K562 (cell line): Measurements from ENCODE around the gene TEDDM1. TPM values are rescaled to one million over a fixed set of nuclear protein-coding genes. Genes with fewer than 3 reads are reported as not detected.

Experiments used
- BACH1 ChIP-seq: fragments of 200-800 bp; sonication (Bioruptor generic); IDR thresholded peaks from 2 replicates; pipeline ENCODE4 v1.6.1; 2016; ENCODE audit warnings: missing genetic modification characterization, missing compliant biosample characterization
- DPF2 ChIP-seq: fragments of 450-650 bp; IDR thresholded peaks from 2 replicates; pipeline ENCODE4 v1.6.1; 2016
- FOS ChIP-seq: IDR thresholded peaks from 3 replicates; pipeline ENCODE4 v1.6.1; 2011; ENCODE audit not compliant: insufficient read length; ENCODE audit errors: extremely low read depth
- FOXA3 ChIP-seq, 2 experiments: fragments of 450-650 bp in 1 of 2; sonication (generic) in 1 of 2; formaldehyde crosslinking; IDR thresholded peaks in 1 of 2; conservative IDR thresholded peaks in 1 of 2; 2 replicates each; pipeline versions ENCODE4 v1.4.0 to v1.8.0; 2020 to 2022; ENCODE audit warnings: mild to moderate bottlenecking in 2 of 2, missing genetic modification reagents in 1 of 2
- FUS ChIP-seq: fragments of 200-400 bp; formaldehyde crosslinking; optimal IDR thresholded peaks from 2 replicates; pipeline ENCODE3; 2017; ENCODE audit warnings: low read depth, low read length
- MCM2 ChIP-seq: fragments of 450-650 bp; IDR thresholded peaks from 2 replicates; pipeline ENCODE4 v1.6.1; 2017; ENCODE audit warnings: low read depth, mild to moderate bottlenecking
- NELFE ChIP-seq: IDR thresholded peaks from 2 replicates; pipeline ENCODE4 v1.6.1; 2011; ENCODE audit warnings: mild to moderate bottlenecking; ENCODE audit not compliant: insufficient read depth, insufficient read length
- NFIC ChIP-seq: fragments of 450-650 bp; IDR thresholded peaks from 2 replicates; pipeline ENCODE4 v1.6.1; 2017; ENCODE audit warnings: mild to moderate bottlenecking, inconsistent platforms
- NUFIP1 ChIP-seq: fragments of 450-650 bp; IDR thresholded peaks from 2 replicates; pipeline ENCODE4 v1.6.1; 2018; ENCODE audit not compliant: partially characterized antibody
- PHTF2 ChIP-seq: fragments of 250-450 bp; sonication (Bioruptor Pico); IDR thresholded peaks from 2 replicates; pipeline ENCODE4 v1.5.0; 2021; ENCODE audit warnings: mild to moderate bottlenecking
- STAT5B ChIP-seq: fragments of 250-450 bp; sonication (Bioruptor Pico); IDR thresholded peaks from 2 replicates; pipeline ENCODE4 v1.8.0; 2021; ENCODE audit warnings: mild to moderate bottlenecking, inconsistent platforms
- TEAD1 ChIP-seq, 2 experiments: fragments of 450-650 bp in 1 of 2; sonication (generic) in 1 of 2; formaldehyde crosslinking; IDR thresholded peaks; 2 replicates each; pipeline versions ENCODE4 v1.4.0 to v1.8.0; 2020 to 2022; ENCODE audit warnings: mild to moderate bottlenecking in 2 of 2, missing genetic modification reagents in 1 of 2
- XRCC5 ChIP-seq: fragments of 200-400 bp; formaldehyde crosslinking; IDR thresholded peaks from 2 replicates; pipeline ENCODE4 v1.6.1; 2017; ENCODE audit warnings: low read depth, mild to moderate bottlenecking, low read length
- ZFP91 ChIP-seq: sonication (generic); formaldehyde crosslinking; IDR thresholded peaks from 2 replicates; pipeline ENCODE4 v1.8.0; 2022; ENCODE audit warnings: mild to moderate bottlenecking, missing genetic modification reagents
- ZNF12 ChIP-seq: sonication (generic); formaldehyde crosslinking; IDR thresholded peaks from 2 replicates; pipeline ENCODE4 v1.4.0; 2020; ENCODE audit warnings: mild to moderate bottlenecking, missing genetic modification reagents
- ZNF263 ChIP-seq: sonication (generic); formaldehyde crosslinking; IDR thresholded peaks from 2 replicates; pipeline ENCODE4 v1.8.0; 2022; ENCODE audit warnings: mild to moderate bottlenecking, missing genetic modification reagents, borderline replicate concordance
- ZNF431 ChIP-seq: sonication (generic); formaldehyde crosslinking; IDR thresholded peaks from 2 replicates; pipeline ENCODE4 v1.8.0; 2022; ENCODE audit warnings: mild to moderate bottlenecking, missing genetic modification reagents
- ZNF609 ChIP-seq: sonication (generic); formaldehyde crosslinking; IDR thresholded peaks from 2 replicates; pipeline ENCODE4 v1.8.1; 2023; ENCODE audit warnings: missing genetic modification reagents, mild to moderate bottlenecking, borderline replicate concordance
- polyA plus RNA-seq, 8 experiments: library from polyadenylated mRNA; depleted of rRNA in 4 of 8; stranded (reverse) in 5 of 8; unstranded in 3 of 8; fragments of >200 nt; fragmentation: Nextera tagmentation in 2 of 8; fragmentation: Illumina TruSeq in 1 of 8; extraction: Ambion mirVana in 2 of 8; extraction: Trizol in 1 of 8; gene quantifications; 2 replicates each; pipeline versions ENCODE4 v1.2.1 to v1.2.3, GENCODE V29; 2011 to 2014; ENCODE audit warnings: inconsistent platforms in 1 of 8, missing spikeins in 1 of 8
- total RNA-seq, 7 experiments: library from RNA; depleted of rRNA in 6 of 7; stranded (reverse); fragments of >200 nt in 6 of 7; fragmentation: Illumina TruSeq in 2 of 7; extraction: Trizol in 2 of 7; gene quantifications; 2 replicates each; pipeline versions ENCODE4 v1.2.1 to v1.2.3, GENCODE V29; 2011 to 2021; ENCODE audit warnings: low replicate concordance in 1 of 7
- TF ChIP-seq, protein P1 (sequence below): sonication (generic); formaldehyde crosslinking; IDR thresholded peaks from 2 replicates; pipeline ENCODE4 v1.8.0; 2023; ENCODE audit warnings: mild to moderate bottlenecking, missing genetic modification reagents

Gene TEDDM1
- total and polyA plus RNA-seq, 9 of the 15 experiments (the other 6 are each of a cell fraction or from before 2014, with no cell fraction given), result not detected

- TF ChIP-seq TEAD1 (CRISPR knock-in tag; IDR thresholded peaks at IDR 0.05) (peak; percentile 26 to 88; a peak in 3 of 4 replicates), FOS (peak; percentile 74), NUFIP1 (no peak), ZNF263 (CRISPR knock-in tag) (peak; percentile 80), ZFP91 (CRISPR knock-in tag) (no peak), STAT5B (CRISPR knock-in tag) (no peak), ZNF12 (CRISPR knock-in tag) (no peak; the same call in 1 of the 2 replicates), MCM2 (no peak), NELFE (peak; percentile 95), FUS (peak; percentile 90), NFIC (peak; percentile 79), DPF2 (no peak; the same call in 1 of the 2 replicates), ZNF609 (CRISPR knock-in tag) (peak; percentile 67), FOXA3 (CRISPR knock-in tag; conservative IDR thresholded peaks at IDR 0.05 in 1 of 2, IDR thresholded peaks at IDR 0.05 in 1 of 2) (no peak), PHTF2 (CRISPR knock-in tag) (0 out of 2 replicates have a peak, but pooled peaks have one; percentile 28), XRCC5 (peak; percentile 86), ZNF431 (peak; percentile 67; the same call in 1 of the 2 replicates), BACH1 (tag) (no peak; the same call in 1 of the 2 replicates)
- TF ChIP-seq, protein P1, sequence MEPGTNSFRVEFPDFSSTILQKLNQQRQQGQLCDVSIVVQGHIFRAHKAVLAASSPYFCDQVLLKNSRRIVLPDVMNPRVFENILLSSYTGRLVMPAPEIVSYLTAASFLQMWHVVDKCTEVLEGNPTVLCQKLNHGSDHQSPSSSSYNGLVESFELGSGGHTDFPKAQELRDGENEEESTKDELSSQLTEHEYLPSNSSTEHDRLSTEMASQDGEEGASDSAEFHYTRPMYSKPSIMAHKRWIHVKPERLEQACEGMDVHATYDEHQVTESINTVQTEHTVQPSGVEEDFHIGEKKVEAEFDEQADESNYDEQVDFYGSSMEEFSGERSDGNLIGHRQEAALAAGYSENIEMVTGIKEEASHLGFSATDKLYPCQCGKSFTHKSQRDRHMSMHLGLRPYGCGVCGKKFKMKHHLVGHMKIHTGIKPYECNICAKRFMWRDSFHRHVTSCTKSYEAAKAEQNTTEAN (CRISPR knock-in tag), result no peak; the same call in 1 of the 2 replicates
Observed at GRCh38 chr1:182391362-182392049, 9.0 kb downstream of the TEDDM1 start, which contains the start of gene GLUL (continued).
